Hepatocyte (in vitro differentiated cells): ENCODE results near the gene MYO3A.

Experiments used
- CTCF ChIP-seq: fragments of 200-600 bp; sonication (generic); IDR thresholded peaks from 2 replicates; pipeline ENCODE4 v1.5.1; 2016; ENCODE audit warnings: antibody characterized with exemption, mild to moderate bottlenecking; ENCODE audit not compliant: poor library complexity
- EZH2 ChIP-seq: fragments of 200-600 bp; sonication (generic); IDR thresholded peaks from 2 replicates; pipeline ENCODE4 v1.6.1; 2016; ENCODE audit warnings: antibody characterized with exemption, mild to moderate bottlenecking, borderline replicate concordance

GRCh38 chr10:26243351-26243720, 309.3 kb downstream of the MYO3A start:
- TF ChIP-seq CTCF (no peak), EZH2 (no peak)
